ENCODE results near the gene ZNF500. TPM values are rescaled to one million over a fixed set of nuclear protein-coding genes. Genes with fewer than 3 reads are reported as not detected.

The ZNF500 gene
- total RNA-seq, 3 donors from 2014 or later = 8.2 to 17.0 (median 16.4) TPM

- peak; percentile 93 to 96 for DNase-seq (ENCODE audit: low spot score in 2 of 2)
- no peaks in the 10 kb centered on the region for H3K4me1 ChIP-seq
- H3K36me3 ChIP-seq = no peaks in the 10 kb centered on the region
- H3K4me3 ChIP-seq = peak within 1 kb of the TSS; percentile 91 to 99 (median 98)
- TF ChIP-seq, protein P1, sequence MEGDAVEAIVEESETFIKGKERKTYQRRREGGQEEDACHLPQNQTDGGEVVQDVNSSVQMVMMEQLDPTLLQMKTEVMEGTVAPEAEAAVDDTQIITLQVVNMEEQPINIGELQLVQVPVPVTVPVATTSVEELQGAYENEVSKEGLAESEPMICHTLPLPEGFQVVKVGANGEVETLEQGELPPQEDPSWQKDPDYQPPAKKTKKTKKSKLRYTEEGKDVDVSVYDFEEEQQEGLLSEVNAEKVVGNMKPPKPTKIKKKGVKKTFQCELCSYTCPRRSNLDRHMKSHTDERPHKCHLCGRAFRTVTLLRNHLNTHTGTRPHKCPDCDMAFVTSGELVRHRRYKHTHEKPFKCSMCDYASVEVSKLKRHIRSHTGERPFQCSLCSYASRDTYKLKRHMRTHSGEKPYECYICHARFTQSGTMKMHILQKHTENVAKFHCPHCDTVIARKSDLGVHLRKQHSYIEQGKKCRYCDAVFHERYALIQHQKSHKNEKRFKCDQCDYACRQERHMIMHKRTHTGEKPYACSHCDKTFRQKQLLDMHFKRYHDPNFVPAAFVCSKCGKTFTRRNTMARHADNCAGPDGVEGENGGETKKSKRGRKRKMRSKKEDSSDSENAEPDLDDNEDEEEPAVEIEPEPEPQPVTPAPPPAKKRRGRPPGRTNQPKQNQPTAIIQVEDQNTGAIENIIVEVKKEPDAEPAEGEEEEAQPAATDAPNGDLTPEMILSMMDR (IDR thresholded peaks at IDR 0.05) = no peak
- TF ChIP-seq POLR2A (IDR thresholded peaks at IDR 0.05) (no peak), POLR2AphosphoS5 (IDR thresholded peaks at IDR 0.05) (peak in 2 of 3 donors; percentile 51 to 60)
- H3K27ac ChIP-seq = peak within 1 kb of the TSS; percentile 85 to 90
- no peaks in the 10 kb centered on the region for H3K9me3 ChIP-seq
- no peaks in the 10 kb centered on the region for H3K27me3 ChIP-seq
- intact Hi-C loops (cut with DNase I; ENCODE audit: low total_unique reads) = no loop called here
Measured at GRCh38 chr16:4734063-4734729, 32.8 kb downstream of the ZNF500 start, which contains the start of the genes ANKS3 and DNAAF8. TSS of gene ANKS3 (minus strand) at chr16:4734271. CDS start at chr16:4730149, 4,122 bp downstream. TSS of gene DNAAF8 (plus strand) at chr16:4734537. CDS start at chr16:4736515, 1,978 bp downstream.

DNA sequence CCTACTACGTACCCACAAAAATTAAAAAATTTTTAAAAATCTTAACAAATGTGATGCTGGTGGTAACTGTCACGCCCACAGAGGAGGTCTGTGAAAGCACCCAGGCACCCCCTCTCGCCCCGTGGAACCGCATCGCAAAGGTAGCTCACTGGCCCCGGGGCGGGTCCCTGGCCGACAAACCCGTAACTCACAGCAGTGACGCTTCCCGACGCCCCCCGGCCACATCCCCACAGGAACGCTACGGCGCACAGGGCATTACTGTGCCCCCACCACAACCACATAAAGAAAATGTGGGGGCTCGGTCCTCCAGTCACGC is 33.3 kb downstream of the ZNF500 start:
- no peaks in the 10 kb centered on the region for H3K36me3 ChIP-seq
- intact Hi-C loops (cut with DNase I; ENCODE audit: low total_unique reads) = no loop called here
- peak overlapping the region; percentile 91 to 99 (median 98) for H3K4me3 ChIP-seq
- H3K9me3 ChIP-seq = no peaks in the 10 kb centered on the region
- no peaks in the 10 kb centered on the region for H3K27me3 ChIP-seq
- TF ChIP-seq POLR2AphosphoS5 (IDR thresholded peaks at IDR 0.05) = no peak
- TF ChIP-seq, protein P1 (IDR thresholded peaks at IDR 0.05) = no peak
- TF ChIP-seq POLR2A (IDR thresholded peaks at IDR 0.05) = no peak
- H3K27ac ChIP-seq = peak overlapping the region; percentile 85 to 90
- no peaks in the 10 kb centered on the region for H3K4me1 ChIP-seq
- DNase-seq (ENCODE audit: low spot score in 2 of 2) = no peak

- Histone ChIP-seq H3K27ac (peak overlapping the region in 1 of 2 donors; percentile 85), H3K27me3 (no peaks in the 10 kb centered on the region), H3K4me1 (no peaks in the 10 kb centered on the region), H3K4me3 (peak overlapping the region; percentile 91 to 99 (median 98)), H3K9me3 (no peaks in the 10 kb centered on the region), H3K36me3 (no peaks in the 10 kb centered on the region)
- DNase-seq (ENCODE audit: low spot score in 2 of 2) = no peak
- TF ChIP-seq POLR2AphosphoS5 (IDR thresholded peaks at IDR 0.05) (no peak), POLR2A (IDR thresholded peaks at IDR 0.05) (no peak)
- TF ChIP-seq, protein P1 (IDR thresholded peaks at IDR 0.05) = no peak
- intact Hi-C loops (cut with DNase I; ENCODE audit: low total_unique reads) = no loop called here
Measured at GRCh38 chr16:4733211-4733742, 33.7 kb downstream of the ZNF500 start.

- TF ChIP-seq, protein P1 (IDR thresholded peaks at IDR 0.05) = no peak
- no peak for TF ChIP-seq POLR2AphosphoS5 (IDR thresholded peaks at IDR 0.05)
- no peak for TF ChIP-seq POLR2A (IDR thresholded peaks at IDR 0.05)
- Histone ChIP-seq H3K27ac (no peak overlapping the region), H3K9me3 (no peaks in the 10 kb centered on the region), H3K27me3 (no peaks in the 10 kb centered on the region), H3K4me3 (no peak overlapping the region), H3K36me3 (no peaks in the 10 kb centered on the region), H3K4me1 (no peaks in the 10 kb centered on the region)
- DNase-seq (ENCODE audit: low spot score in 2 of 2) = no peak
- intact Hi-C loops (cut with DNase I; ENCODE audit: low total_unique reads) = no loop called here
Measured at GRCh38 chr16:4729876-4730275, 37.1 kb downstream of the ZNF500 start.

DNA sequence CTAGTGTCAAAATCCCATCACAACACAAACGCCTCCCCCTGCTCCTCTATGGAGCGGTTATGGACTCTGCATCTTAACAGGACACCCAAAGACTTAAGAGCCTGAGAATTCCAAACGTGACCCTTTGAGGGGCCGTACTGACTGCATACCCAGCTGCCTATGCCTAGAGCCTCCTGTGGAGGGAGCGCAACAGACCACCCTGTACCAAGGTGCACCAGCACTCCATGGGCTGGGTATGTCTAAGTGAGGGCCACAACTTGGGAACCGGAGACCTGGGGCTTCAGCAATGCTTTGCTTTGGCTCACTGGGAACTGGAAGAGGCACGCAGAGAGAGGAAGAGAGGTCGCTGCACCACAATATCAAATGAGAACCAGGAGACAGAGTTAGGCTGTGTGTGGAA is 38.3 kb downstream of the ZNF500 start:
- H3K27me3 ChIP-seq = no peaks in the 10 kb centered on the region
- no peaks in the 10 kb centered on the region for H3K4me1 ChIP-seq
- H3K9me3 ChIP-seq = no peaks in the 10 kb centered on the region
- DNase-seq (ENCODE audit: low spot score in 2 of 2) = no peak
- intact Hi-C loops (cut with DNase I; ENCODE audit: low total_unique reads) = no loop called here
- no peak overlapping the region for H3K4me3 ChIP-seq
- H3K36me3 ChIP-seq = no peaks in the 10 kb centered on the region
- TF ChIP-seq POLR2A (IDR thresholded peaks at IDR 0.05) (no peak), POLR2AphosphoS5 (IDR thresholded peaks at IDR 0.05) (no peak)
- TF ChIP-seq, protein P1 (IDR thresholded peaks at IDR 0.05) = no peak
- H3K27ac ChIP-seq = no peak overlapping the region
